Neutrophil (primary cell): ENCODE data around the gene APC.
A peak's percentile ranks its signal among the peaks of the same experiment; 100 is the strongest.

Source experiments
- H3K27ac ChIP-seq: fragments of 200-600 bp; sonication (generic); 2 replicates; pipeline ENCODE4 v1.5.1; 2016; ENCODE audit warnings: mild to moderate bottlenecking, moderate library complexity
- H3K27me3 ChIP-seq: fragments of 200-600 bp; sonication (generic); 2 replicates; pipeline ENCODE4 v1.6.0; 2016; ENCODE audit warnings: mild to moderate bottlenecking
- H3K36me3 ChIP-seq: fragments of 200-600 bp; sonication (generic); 2 replicates; pipeline ENCODE4 v1.5.1; 2017
- H3K4me1 ChIP-seq, 2 experiments: fragments of 200-600 bp in 1 of 2; sonication (generic) in 1 of 2; 1 replicate in 1 of 2; 2 replicates in 1 of 2; pipeline versions ENCODE4 v1.5.1 to v1.6.1; 2013 to 2016; ENCODE audit warnings: low read depth in 1 of 2, low read length in 1 of 2, mild to moderate bottlenecking in 1 of 2, moderate library complexity in 1 of 2; ENCODE audit not compliant: control insufficient read depth in 1 of 2, insufficient read depth in 1 of 2
- H3K4me3 ChIP-seq, 2 experiments: fragments of 200-600 bp in 1 of 2; sonication (generic) in 1 of 2; 1 replicate in 1 of 2; 2 replicates in 1 of 2; pipeline ENCODE4 v1.5.1; 2013 to 2016; ENCODE audit warnings: low read depth in 1 of 2, low read length in 1 of 2, mild to moderate bottlenecking in 1 of 2, moderate library complexity in 1 of 2
- H3K9me3 ChIP-seq: fragments of 200-600 bp; sonication (generic); 2 replicates; pipeline ENCODE4 v1.5.1; 2016
- CTCF ChIP-seq: fragments of 200-600 bp; sonication (generic); IDR thresholded peaks from 2 replicates; pipeline ENCODE4 v1.5.1; 2016; ENCODE audit warnings: antibody characterized with exemption

APC gene

DNA sequence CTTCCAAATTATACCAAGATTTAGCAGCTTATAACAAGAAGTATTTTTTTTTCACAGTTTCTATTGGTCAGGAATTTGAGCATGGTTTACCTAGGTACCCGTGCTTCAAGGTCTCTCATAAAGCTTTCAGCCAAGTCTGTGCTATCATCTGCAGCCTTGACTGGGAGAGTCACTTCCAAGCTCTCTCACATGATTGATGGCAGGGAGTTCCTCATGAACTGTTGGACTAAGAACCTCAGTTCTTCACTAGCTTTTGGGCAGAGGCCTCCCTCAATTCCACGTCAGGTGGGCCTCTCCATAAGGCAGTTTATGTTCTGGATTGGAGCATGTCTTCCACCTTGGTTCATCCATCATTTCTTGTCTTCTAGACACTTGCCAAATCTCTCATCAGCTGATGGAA, 39.9 kb upstream of the APC start:
- Histone ChIP-seq H3K4me1 (no peaks in the 10 kb centered on the region), H3K27ac (no peak overlapping the region), H3K36me3 (no peaks in the 10 kb centered on the region), H3K4me3 (no peak overlapping the region), H3K27me3 (peaks cover 23% of the 10 kb centered on the region), H3K9me3 (no peaks in the 10 kb centered on the region)
- TF ChIP-seq CTCF: no peak

DNA sequence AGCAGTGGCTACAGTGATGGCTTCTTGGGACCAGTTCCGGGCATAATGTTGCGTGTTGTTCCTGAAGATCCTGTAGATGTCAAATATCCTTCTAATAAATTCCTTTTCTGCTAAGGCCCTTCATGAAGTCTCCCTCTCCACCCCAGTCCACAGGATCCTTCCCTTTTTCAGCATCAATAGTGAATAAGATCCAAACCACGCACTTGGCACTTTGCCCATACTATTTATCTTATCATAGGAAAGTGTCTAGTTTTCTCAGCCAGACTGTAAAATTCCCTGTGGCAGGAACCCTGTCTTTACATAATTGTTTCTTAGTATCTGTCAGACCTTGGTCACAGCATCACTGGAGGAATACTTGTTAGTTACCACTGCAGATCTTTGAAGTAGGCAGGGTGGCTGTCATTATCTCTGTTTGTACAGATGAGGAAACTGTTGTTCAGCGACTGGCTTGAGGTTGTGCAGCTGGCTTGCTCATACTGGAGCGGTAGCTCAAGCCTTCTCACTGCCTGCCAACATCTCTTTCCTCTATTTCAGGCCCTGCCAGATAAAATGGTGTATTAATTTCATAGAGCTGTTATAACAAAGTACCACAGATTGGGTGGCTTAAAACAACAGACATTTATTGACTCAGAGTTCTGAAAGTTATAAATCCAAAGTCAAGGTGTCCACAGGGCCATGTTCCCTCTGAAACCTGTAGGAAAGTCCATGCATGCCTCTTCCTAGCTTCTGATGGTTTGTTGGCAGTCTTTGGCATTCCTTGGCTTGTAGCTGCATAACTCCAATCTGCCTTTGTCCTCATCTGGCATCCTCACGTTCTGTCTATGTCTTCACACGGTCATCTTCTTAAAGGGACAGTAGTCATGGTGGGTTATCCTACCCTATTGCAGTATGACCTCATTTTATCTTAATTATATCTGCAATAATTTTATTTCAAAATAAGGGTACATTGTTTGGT, 33.5 kb upstream of the APC start:
- no peak overlapping the region for H3K27ac ChIP-seq
- H3K4me1 ChIP-seq: peaks cover 16 to 20% of the 10 kb centered on the region in 2 experiments
- no peak overlapping the region for H3K4me3 ChIP-seq
- TF ChIP-seq CTCF: no peak
- no peaks in the 10 kb centered on the region for H3K9me3 ChIP-seq
- H3K27me3 ChIP-seq: peaks cover under 1% of the 10 kb centered on the region
- H3K36me3 ChIP-seq: no peaks in the 10 kb centered on the region

DNA sequence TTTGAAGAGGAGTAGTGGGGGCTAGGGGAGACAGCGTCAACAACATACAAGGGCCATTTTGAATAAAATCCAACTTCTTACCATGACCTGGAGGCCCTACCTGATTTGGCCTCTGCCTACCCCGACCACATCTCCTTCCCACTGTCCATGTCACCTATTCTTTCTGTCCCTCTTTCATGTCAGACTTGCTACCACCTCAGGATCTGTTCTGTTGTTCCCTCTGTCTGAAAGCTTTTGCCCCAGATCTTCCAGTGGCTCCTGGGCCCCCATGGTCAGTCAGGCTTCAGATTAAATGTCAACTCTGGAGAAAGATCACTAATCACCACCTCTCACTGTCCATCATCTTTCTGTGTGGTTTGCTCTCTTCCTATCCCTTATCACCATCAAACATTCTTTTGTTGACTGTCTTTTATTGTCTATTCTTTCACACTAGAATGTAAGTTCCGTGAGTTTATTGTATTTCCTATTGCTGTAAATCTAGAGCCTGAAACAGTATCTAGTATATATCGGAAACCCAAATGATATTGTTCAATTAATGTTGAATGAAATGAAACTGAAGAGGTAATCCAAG, 31.2 kb upstream of the APC start:
- Histone ChIP-seq H3K9me3 (no peaks in the 10 kb centered on the region), H3K36me3 (no peaks in the 10 kb centered on the region), H3K27ac (peak overlapping the region; percentile 91), H3K4me3 (peak overlapping the region in 1 of 2 experiments; percentile 94), H3K4me1 (peaks cover 40 to 44% of the 10 kb centered on the region in 2 experiments), H3K27me3 (no peaks in the 10 kb centered on the region)
- no peak for TF ChIP-seq CTCF

DNA sequence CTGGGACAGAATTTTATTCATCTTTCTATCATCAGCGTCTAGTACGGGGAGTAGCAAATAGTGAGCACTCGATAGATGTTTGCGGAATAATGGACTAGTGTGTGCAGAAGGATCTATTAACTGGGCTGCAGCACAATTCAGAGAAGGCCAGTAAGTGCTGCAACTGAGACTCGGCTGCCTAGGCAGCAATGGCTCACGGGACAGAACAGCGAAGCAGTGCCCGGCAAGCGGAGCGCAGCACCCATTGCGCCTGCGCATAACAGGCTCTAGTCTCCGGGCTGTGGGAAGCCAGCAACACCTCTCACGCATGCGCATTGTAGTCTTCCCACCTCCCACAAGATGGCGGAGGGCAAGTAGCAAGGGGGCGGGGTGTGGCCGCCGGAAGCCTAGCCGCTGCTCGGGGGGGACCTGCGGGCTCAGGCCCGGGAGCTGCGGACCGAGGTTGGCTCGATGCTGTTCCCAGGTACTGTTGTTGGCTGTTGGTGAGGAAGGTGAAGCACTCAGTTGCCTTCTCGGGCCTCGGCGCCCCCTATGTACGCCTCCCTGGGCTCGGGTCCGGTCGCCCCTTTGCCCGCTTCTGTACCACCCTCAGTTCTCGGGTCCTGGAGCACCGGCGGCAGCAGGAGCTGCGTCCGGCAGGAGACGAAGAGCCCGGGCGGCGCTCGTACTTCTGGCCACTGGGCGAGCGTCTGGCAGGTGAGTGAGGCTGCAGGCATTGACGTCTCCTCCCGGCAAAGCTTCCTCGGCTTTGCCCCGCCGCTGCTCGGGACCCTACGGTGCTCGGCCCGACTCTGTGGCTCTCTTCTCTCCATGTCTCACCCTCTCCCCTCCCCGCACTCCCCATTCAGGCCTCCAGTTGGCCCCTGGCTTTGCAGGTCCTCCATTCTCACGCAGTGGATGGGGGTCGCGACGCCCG, 30.2 kb upstream of the APC start:
- Histone ChIP-seq H3K4me3 (peak overlapping the region; percentile 94 to 96), H3K9me3 (no peaks in the 10 kb centered on the region)

More for the DNA sequence above, 30.2 kb upstream of the APC start:
- Histone ChIP-seq H3K36me3 (no peaks in the 10 kb centered on the region), H3K4me1 (peaks cover 49 to 53% of the 10 kb centered on the region in 2 experiments), H3K27me3 (no peaks in the 10 kb centered on the region), H3K27ac (peak overlapping the region; percentile 91)
- peak; percentile 39 for TF ChIP-seq CTCF
